ENCODE data around the gene TSKU. TPM values are rescaled to one million over a fixed set of nuclear protein-coding genes. Genes with fewer than 3 reads are reported as not detected.

Gene TSKU
- polyA plus RNA-seq, 3 donors = not detected

DNA sequence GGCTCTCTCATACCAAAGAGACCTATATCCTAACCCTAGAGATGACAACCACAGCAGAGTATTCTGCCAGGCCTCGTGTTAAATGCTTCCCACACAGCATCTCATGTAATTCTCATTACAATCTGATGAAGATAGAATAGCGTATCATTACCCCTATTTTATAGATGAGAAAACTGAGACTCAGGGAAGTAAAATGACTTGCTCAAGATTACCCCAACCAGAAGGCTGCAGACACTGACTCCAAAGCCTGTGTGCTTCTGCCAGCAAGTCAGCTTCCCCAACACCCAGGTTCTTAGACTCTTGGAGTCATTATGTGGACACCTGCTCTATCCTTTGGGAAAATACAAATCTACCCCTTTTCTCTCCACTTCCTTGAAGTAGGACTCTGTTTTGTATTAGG is 23.6 kb upstream of the TSKU start:
- Histone ChIP-seq H3K4me1 (ENCODE audit: control insufficient read depth in 1 of 2, insufficient read depth in 2 of 2, low read length in 2 of 2) (no peaks in the 10 kb centered on the region), H3K27me3 (ENCODE audit: control insufficient read depth in 2 of 2, insufficient read depth in 2 of 2, low read length in 2 of 2) (peaks cover 0 to 4% of the 10 kb centered on the region in 2 donors), H3K79me2 (ENCODE audit: insufficient read depth, low read length) (no peaks in the 10 kb centered on the region), H3K36me3 (replicated peaks in 1 of 2; ENCODE audit: control insufficient read depth in 1 of 2, insufficient read depth in 2 of 2, low read length in 2 of 2) (no peaks in the 10 kb centered on the region), H3K4me3 (replicated peaks in 1 of 3; ENCODE audit: low read depth in 2 of 3, low read length in 3 of 3) (no peak overlapping the region), H3K9me3 (replicated peaks in 1 of 2; ENCODE audit: control insufficient read depth in 1 of 2, insufficient read depth in 1 of 2, low read length in 2 of 2) (no peaks in the 10 kb centered on the region), H3K9ac (ENCODE audit: insufficient read depth, low read length, poor library complexity, severe bottlenecking) (no peak overlapping the region), H4K20me1 (ENCODE audit: insufficient read depth, low read length) (no peaks in the 10 kb centered on the region), H2AFZ (ENCODE audit: insufficient read depth, low read depth, low read length, poor library complexity, severe bottlenecking) (no peak overlapping the region), H3K4me2 (replicated peaks; ENCODE audit: extremely low read depth, low read length, poor library complexity, severe bottlenecking) (no peak overlapping the region), H3K27ac (ENCODE audit: low read depth in 1 of 2, low read length in 2 of 2) (no peak overlapping the region)
- Mint-ChIP-seq H3K27me3 (ENCODE audit: low read depth in 3 of 3) (peaks cover 21 to 28% (median 22%) of the 10 kb centered on the region in 3 donors), H3K36me3 (no peaks in the 10 kb centered on the region), H3K4me3 (no peak overlapping the region), H3K9me3 (no peaks in the 10 kb centered on the region), H3K27ac (no peak overlapping the region), H3K4me1 (no peaks in the 10 kb centered on the region)
- no CpG with 5 or more reads among the region's 2 CpGs for WGBS (ENCODE audit: insufficient coverage)
- TF ChIP-seq, protein P1, sequence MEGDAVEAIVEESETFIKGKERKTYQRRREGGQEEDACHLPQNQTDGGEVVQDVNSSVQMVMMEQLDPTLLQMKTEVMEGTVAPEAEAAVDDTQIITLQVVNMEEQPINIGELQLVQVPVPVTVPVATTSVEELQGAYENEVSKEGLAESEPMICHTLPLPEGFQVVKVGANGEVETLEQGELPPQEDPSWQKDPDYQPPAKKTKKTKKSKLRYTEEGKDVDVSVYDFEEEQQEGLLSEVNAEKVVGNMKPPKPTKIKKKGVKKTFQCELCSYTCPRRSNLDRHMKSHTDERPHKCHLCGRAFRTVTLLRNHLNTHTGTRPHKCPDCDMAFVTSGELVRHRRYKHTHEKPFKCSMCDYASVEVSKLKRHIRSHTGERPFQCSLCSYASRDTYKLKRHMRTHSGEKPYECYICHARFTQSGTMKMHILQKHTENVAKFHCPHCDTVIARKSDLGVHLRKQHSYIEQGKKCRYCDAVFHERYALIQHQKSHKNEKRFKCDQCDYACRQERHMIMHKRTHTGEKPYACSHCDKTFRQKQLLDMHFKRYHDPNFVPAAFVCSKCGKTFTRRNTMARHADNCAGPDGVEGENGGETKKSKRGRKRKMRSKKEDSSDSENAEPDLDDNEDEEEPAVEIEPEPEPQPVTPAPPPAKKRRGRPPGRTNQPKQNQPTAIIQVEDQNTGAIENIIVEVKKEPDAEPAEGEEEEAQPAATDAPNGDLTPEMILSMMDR (IDR thresholded peaks at IDR 0.05) = no peak
- intact Hi-C loops (cut with micrococcal nuclease) = no loop called here
- DNase-seq = no peak

DNA sequence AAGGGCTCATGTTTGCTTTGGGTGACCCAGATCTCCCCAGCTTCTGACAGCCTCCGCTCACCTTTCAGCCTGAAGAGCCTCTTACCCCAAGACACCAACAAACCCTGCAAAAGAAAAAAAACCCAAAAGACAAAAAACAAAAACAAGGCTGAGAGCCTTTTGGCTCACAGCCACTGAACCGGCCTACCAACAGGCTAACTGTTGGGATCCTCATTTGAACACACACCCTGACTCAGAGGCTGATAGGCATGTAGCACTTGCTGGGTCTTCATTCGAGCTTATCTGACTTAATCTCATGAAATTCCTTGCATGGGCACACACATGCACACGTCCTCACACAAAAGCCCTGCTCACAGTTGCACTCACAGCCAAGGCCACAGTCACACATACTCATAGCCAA is 22.9 kb upstream of the TSKU start:
- no peaks in the 10 kb centered on the region for H4K20me1 ChIP-seq (ENCODE audit: insufficient read depth, low read length)
- no peak overlapping the region for H3K9ac ChIP-seq (ENCODE audit: insufficient read depth, low read length, poor library complexity, severe bottlenecking)
- Mint-ChIP-seq H3K27me3 (ENCODE audit: low read depth in 3 of 3) (peaks cover 25 to 35% (median 25%) of the 10 kb centered on the region in 3 donors), H3K27ac (no peak overlapping the region), H3K4me3 (no peak overlapping the region), H3K36me3 (no peaks in the 10 kb centered on the region), H3K4me1 (no peaks in the 10 kb centered on the region), H3K9me3 (no peaks in the 10 kb centered on the region)
- no peak overlapping the region for H2AFZ ChIP-seq (ENCODE audit: insufficient read depth, low read depth, low read length, poor library complexity, severe bottlenecking)
- intact Hi-C loops (cut with micrococcal nuclease) = no loop called here
- H3K4me1 ChIP-seq (ENCODE audit: control insufficient read depth in 1 of 2, insufficient read depth in 2 of 2, low read length in 2 of 2) = no peaks in the 10 kb centered on the region
- no peak for DNase-seq
- H3K4me2 ChIP-seq (replicated peaks; ENCODE audit: extremely low read depth, low read length, poor library complexity, severe bottlenecking) = no peak overlapping the region
- H3K27ac ChIP-seq (ENCODE audit: low read depth in 1 of 2, low read length in 2 of 2) = no peak overlapping the region
- no peaks in the 10 kb centered on the region for H3K9me3 ChIP-seq (replicated peaks in 1 of 2; ENCODE audit: control insufficient read depth in 1 of 2, insufficient read depth in 1 of 2, low read length in 2 of 2)
- peaks cover 0 to 10% of the 10 kb centered on the region in 2 donors for H3K27me3 ChIP-seq (ENCODE audit: control insufficient read depth in 2 of 2, insufficient read depth in 2 of 2, low read length in 2 of 2)
- no peaks in the 10 kb centered on the region for H3K36me3 ChIP-seq (replicated peaks in 1 of 2; ENCODE audit: control insufficient read depth in 1 of 2, insufficient read depth in 2 of 2, low read length in 2 of 2)
- no peaks in the 10 kb centered on the region for H3K79me2 ChIP-seq (ENCODE audit: insufficient read depth, low read length)
- TF ChIP-seq, protein P1 (IDR thresholded peaks at IDR 0.05) = no peak
- H3K4me3 ChIP-seq (replicated peaks in 1 of 3; ENCODE audit: low read depth in 2 of 3, low read length in 3 of 3) = no peak overlapping the region
- 77% methylated on average over 2 of the region's 4 CpGs for WGBS (ENCODE audit: insufficient coverage)

Measured in CD14-positive monocyte (primary cell).